Calu3 (cell line): ENCODE measurements around the gene DOCK8. TPM values are rescaled to one million over a fixed set of nuclear protein-coding genes. Genes with fewer than 3 reads are reported as not detected.

Source experiments
- BruUV-seq: library from RNA; stranded (reverse); fragments of 400-500 nt; replicated peaks from 2 replicates; lab custom pipeline; 2021; lab: Mats Ljungman, UMichigan
- CTCF ChIA-PET: fragments of 300-600 bp; sonication (Branson Sonifier 250); formaldehyde crosslinking; loops from one replicate; lab custom pipeline; 2022; ENCODE audit warnings: antibody characterized with exemption; lab: Charles Lee
- DNase-seq: peaks from one replicate; pipeline ENCODE4 v3.0.0; 2022
- H3K27ac Mint-ChIP-seq: one replicate; pipeline ENCODE4 v1.8.0; 2022; ENCODE audit warnings: mixed read lengths; ENCODE audit not compliant: unreplicated experiment
- H3K27me3 Mint-ChIP-seq: one replicate; pipeline ENCODE4 v1.8.0; 2022; ENCODE audit warnings: mixed read lengths; ENCODE audit not compliant: unreplicated experiment
- H3K36me3 Mint-ChIP-seq: one replicate; pipeline ENCODE4 v1.8.0; 2022; ENCODE audit warnings: mild to moderate bottlenecking, moderate library complexity, mixed read lengths; ENCODE audit not compliant: insufficient read depth, unreplicated experiment
- H3K4me1 Mint-ChIP-seq: one replicate; pipeline ENCODE4 v1.8.0; 2022; ENCODE audit warnings: mild to moderate bottlenecking, low read depth, mixed read lengths; ENCODE audit not compliant: unreplicated experiment
- H3K4me3 Mint-ChIP-seq: one replicate; pipeline ENCODE4 v1.8.0; 2022; ENCODE audit warnings: mild to moderate bottlenecking, low read depth, moderate library complexity, mixed read lengths; ENCODE audit not compliant: unreplicated experiment
- H3K9me3 Mint-ChIP-seq: one replicate; pipeline ENCODE4 v1.8.0; 2022; ENCODE audit warnings: low read depth, mixed read lengths; ENCODE audit not compliant: unreplicated experiment
- CTCF ChIP-seq: fragments of 200-600 bp; IDR thresholded peaks from one replicate; pipeline ENCODE4 v1.8.0; 2022; ENCODE audit warnings: antibody characterized with exemption; ENCODE audit not compliant: unreplicated experiment
- intact Hi-C: fragments of 100-400 bp; cut with micrococcal nuclease; formaldehyde crosslinking; loops from one replicate; pipeline ENCODE4 v1.10.0; 2022; ENCODE audit not compliant: unreplicated experiment
- total RNA-seq: library from RNA; stranded (reverse); gene quantifications from 2 replicates; pipeline ENCODE4 v1.2.3, GENCODE V29; 2022

DOCK8 gene
- total RNA-seq, 1 experiment from 2014 or later: 0.50 TPM

- H3K9me3 Mint-ChIP-seq: no peaks in the 10 kb centered on the region
- no peak for TF ChIP-seq CTCF
- no peak overlapping the region for H3K4me3 Mint-ChIP-seq
- no peak for DNase-seq
- BruUV-seq: no TSS peak
- no peaks in the 10 kb centered on the region for H3K4me1 Mint-ChIP-seq
- CTCF ChIA-PET: no interaction called here
- H3K27ac Mint-ChIP-seq: no peak overlapping the region
- no peaks in the 10 kb centered on the region for H3K27me3 Mint-ChIP-seq
- intact Hi-C loops: no loop called here
- no peaks in the 10 kb centered on the region for H3K36me3 Mint-ChIP-seq
These were observed 64.0 kb downstream of the DOCK8 start for GRCh38 chr9:278651-279050.

GRCh38 chr9:279674-280073 lies 65.0 kb downstream of the DOCK8 start:
- Mint-ChIP-seq H3K36me3 (no peaks in the 10 kb centered on the region), H3K27me3 (peaks cover 3% of the 10 kb centered on the region), H3K9me3 (no peaks in the 10 kb centered on the region), H3K4me1 (no peaks in the 10 kb centered on the region), H3K4me3 (no peak overlapping the region), H3K27ac (no peak overlapping the region)
- CTCF ChIA-PET: no interaction called here
- no peak for DNase-seq
- TF ChIP-seq CTCF: no peak
- intact Hi-C loops: no loop called here
- BruUV-seq: no TSS peak

- Mint-ChIP-seq H3K4me3 (no peak overlapping the region), H3K4me1 (no peaks in the 10 kb centered on the region), H3K27me3 (peaks cover 8% of the 10 kb centered on the region), H3K27ac (no peak overlapping the region), H3K36me3 (no peaks in the 10 kb centered on the region), H3K9me3 (no peaks in the 10 kb centered on the region)
- no peak for DNase-seq
- intact Hi-C loops: no loop called here
- no peak for TF ChIP-seq CTCF
- BruUV-seq: no TSS peak
- CTCF ChIA-PET: no interaction called here
These were observed 67.3 kb downstream of the DOCK8 start for GRCh38 chr9:281741-282645.

GRCh38 chr9:286071-286740 lies 71.5 kb downstream of the DOCK8 start:
- no peak overlapping the region for H3K27ac Mint-ChIP-seq
- CTCF ChIA-PET: interaction anchor here (0.6 kb wide), 2 partner anchors 66 to 594 kb away, joined by 3 to 4 read pairs; no protein-coding TSS in a partner anchor
- intact Hi-C loops: no loop called here
- no peaks in the 10 kb centered on the region for H3K4me1 Mint-ChIP-seq
- BruUV-seq: no TSS peak
- H3K27me3 Mint-ChIP-seq: peaks cover 8% of the 10 kb centered on the region
- H3K36me3 Mint-ChIP-seq: no peaks in the 10 kb centered on the region
- TF ChIP-seq CTCF: no peak
- no peak for DNase-seq
- no peaks in the 10 kb centered on the region for H3K9me3 Mint-ChIP-seq
- no peak overlapping the region for H3K4me3 Mint-ChIP-seq
